Activated T-helper 1 cell treated with anti-CD3 and anti-CD28 coated beads, Interleukin-12 subunit alpha, Interleukin-12 subunit beta, Interleukin-2, Interleukin-4 antibody, amounts not matched to agents 30 ng/mL and 10 ng/mL and 1 ng/mL, durations not matched to agents 14 hours and 24 hours and 36 hours (primary cell): ENCODE measurements around the gene KDM4C. TPM values are rescaled to one million over a fixed set of nuclear protein-coding genes. Genes with fewer than 3 reads are reported as not detected.

Experiments used
- DNase-seq: peaks from one replicate; pipeline ENCODE4 v3.0.0; 2021; ENCODE audit warnings: low spot score
- H3K27ac Mint-ChIP-seq: one replicate; pipeline ENCODE4 v1.8.0; 2021; ENCODE audit warnings: mild to moderate bottlenecking, mixed read lengths
- H3K27me3 Mint-ChIP-seq: one replicate; pipeline ENCODE4 v1.8.0; 2022; ENCODE audit warnings: mild to moderate bottlenecking, moderate library complexity, mixed read lengths; ENCODE audit not compliant: insufficient read depth
- H3K36me3 Mint-ChIP-seq: one replicate; pipeline ENCODE4 v1.8.0; 2021; ENCODE audit warnings: low read depth, mixed read lengths
- H3K4me1 Mint-ChIP-seq: one replicate; pipeline ENCODE4 v1.8.0; 2021; ENCODE audit warnings: low read depth, mixed read lengths
- H3K4me3 Mint-ChIP-seq: one replicate; pipeline ENCODE4 v1.8.0; 2021; ENCODE audit warnings: mild to moderate bottlenecking, moderate library complexity, mixed read lengths
- H3K9me3 Mint-ChIP-seq: one replicate; pipeline ENCODE4 v1.8.0; 2021; ENCODE audit warnings: mixed read lengths
- intact Hi-C: fragments of 100-400 bp; cut with micrococcal nuclease; formaldehyde crosslinking; loops from one replicate; pipeline ENCODE4 v1.15.1; 2024
- total RNA-seq: library from RNA; stranded (reverse); gene quantifications from 2 replicates; pipeline ENCODE4 v1.2.3, GENCODE V29; 2022

The KDM4C gene
- total RNA-seq, 1 donor from 2014 or later, result 35.9 TPM

- H3K36me3 Mint-ChIP-seq, result peaks cover 25% of the 10 kb centered on the region
- H3K9me3 Mint-ChIP-seq, result no peaks in the 10 kb centered on the region
- no peaks in the 10 kb centered on the region for H3K27me3 Mint-ChIP-seq
- H3K4me3 Mint-ChIP-seq, result no peak overlapping the region
- DNase-seq, result no peak
- H3K4me1 Mint-ChIP-seq, result no peaks in the 10 kb centered on the region
- intact Hi-C loops, result no loop called here
- no peak overlapping the region for H3K27ac Mint-ChIP-seq
Observed at GRCh38 chr9:7135735-7136134, 378.0 kb downstream of the KDM4C start.

- peaks cover 28% of the 10 kb centered on the region for H3K36me3 Mint-ChIP-seq
- DNase-seq, result no peak
- no peaks in the 10 kb centered on the region for H3K9me3 Mint-ChIP-seq
- H3K27ac Mint-ChIP-seq, result no peak overlapping the region
- intact Hi-C loops, result no loop called here
- H3K4me1 Mint-ChIP-seq, result no peaks in the 10 kb centered on the region
- H3K4me3 Mint-ChIP-seq, result no peak overlapping the region
- no peaks in the 10 kb centered on the region for H3K27me3 Mint-ChIP-seq
Observed at GRCh38 chr9:7137040-7137439, 379.3 kb downstream of the KDM4C start.

- DNase-seq, result no peak
- Mint-ChIP-seq H3K36me3 (peaks cover 30% of the 10 kb centered on the region), H3K4me1 (no peaks in the 10 kb centered on the region), H3K9me3 (no peaks in the 10 kb centered on the region), H3K27ac (no peak overlapping the region), H3K4me3 (no peak overlapping the region), H3K27me3 (no peaks in the 10 kb centered on the region)
- intact Hi-C loops, result no loop called here
Observed at GRCh38 chr9:7137571-7137970, 379.8 kb downstream of the KDM4C start.

- Mint-ChIP-seq H3K4me1 (no peaks in the 10 kb centered on the region), H3K9me3 (no peaks in the 10 kb centered on the region), H3K36me3 (peaks cover 28% of the 10 kb centered on the region), H3K27ac (no peak overlapping the region), H3K27me3 (no peaks in the 10 kb centered on the region), H3K4me3 (no peak overlapping the region)
- intact Hi-C loops, result no loop called here
- DNase-seq, result no peak
Observed at GRCh38 chr9:7139886-7140285, 382.1 kb downstream of the KDM4C start.

- intact Hi-C loops, result no loop called here
- H3K27me3 Mint-ChIP-seq, result no peaks in the 10 kb centered on the region
- H3K4me1 Mint-ChIP-seq, result no peaks in the 10 kb centered on the region
- no peaks in the 10 kb centered on the region for H3K9me3 Mint-ChIP-seq
- no peak overlapping the region for H3K27ac Mint-ChIP-seq
- no peak for DNase-seq
- H3K36me3 Mint-ChIP-seq, result peaks cover 23% of the 10 kb centered on the region
- H3K4me3 Mint-ChIP-seq, result no peak overlapping the region
Observed at GRCh38 chr9:7140401-7140800, 382.6 kb downstream of the KDM4C start.

GRCh38 chr9:7143645-7144200 lies 385.9 kb downstream of the KDM4C start:
- Mint-ChIP-seq H3K4me3 (no peak overlapping the region), H3K4me1 (no peaks in the 10 kb centered on the region), H3K27me3 (no peaks in the 10 kb centered on the region), H3K27ac (no peak overlapping the region), H3K9me3 (no peaks in the 10 kb centered on the region), H3K36me3 (peaks cover 12% of the 10 kb centered on the region)
- intact Hi-C loops, result no loop called here
- DNase-seq, result no peak

GRCh38 chr9:7144265-7145046 lies 386.7 kb downstream of the KDM4C start:
- Mint-ChIP-seq H3K4me1 (peaks cover 5% of the 10 kb centered on the region), H3K4me3 (no peak overlapping the region), H3K27ac (no peak overlapping the region), H3K36me3 (peaks cover 12% of the 10 kb centered on the region), H3K27me3 (no peaks in the 10 kb centered on the region), H3K9me3 (no peaks in the 10 kb centered on the region)
- no peak for DNase-seq
- intact Hi-C loops, result no loop called here

GRCh38 chr9:7145361-7146069 lies 387.7 kb downstream of the KDM4C start:
- peaks cover 11% of the 10 kb centered on the region for H3K36me3 Mint-ChIP-seq
- no peak for DNase-seq
- H3K4me3 Mint-ChIP-seq, result no peak overlapping the region
- H3K27ac Mint-ChIP-seq, result no peak overlapping the region
- H3K4me1 Mint-ChIP-seq, result peaks cover 15% of the 10 kb centered on the region
- no peaks in the 10 kb centered on the region for H3K27me3 Mint-ChIP-seq
- no peaks in the 10 kb centered on the region for H3K9me3 Mint-ChIP-seq
- intact Hi-C loops, result no loop called here

- no peak for DNase-seq
- Mint-ChIP-seq H3K4me3 (no peak overlapping the region), H3K9me3 (no peaks in the 10 kb centered on the region), H3K27ac (no peak overlapping the region), H3K27me3 (no peaks in the 10 kb centered on the region), H3K36me3 (peaks cover 4% of the 10 kb centered on the region), H3K4me1 (peaks cover 23% of the 10 kb centered on the region)
- intact Hi-C loops, result no loop called here
Observed at GRCh38 chr9:7146582-7146981, 388.8 kb downstream of the KDM4C start.

- DNase-seq, result no peak
- H3K4me3 Mint-ChIP-seq, result no peak overlapping the region
- no peaks in the 10 kb centered on the region for H3K27me3 Mint-ChIP-seq
- no peak overlapping the region for H3K27ac Mint-ChIP-seq
- intact Hi-C loops, result no loop called here
- no peaks in the 10 kb centered on the region for H3K9me3 Mint-ChIP-seq
- peaks cover 3% of the 10 kb centered on the region for H3K36me3 Mint-ChIP-seq
- peaks cover 23% of the 10 kb centered on the region for H3K4me1 Mint-ChIP-seq
Observed at GRCh38 chr9:7147121-7148090, 389.6 kb downstream of the KDM4C start.

- Mint-ChIP-seq H3K9me3 (no peaks in the 10 kb centered on the region), H3K27me3 (no peaks in the 10 kb centered on the region), H3K4me1 (peaks cover 23% of the 10 kb centered on the region), H3K4me3 (no peak overlapping the region), H3K27ac (no peak overlapping the region), H3K36me3 (no peaks in the 10 kb centered on the region)
- intact Hi-C loops, result no loop called here
- no peak for DNase-seq
Observed at GRCh38 chr9:7148243-7148765, 390.5 kb downstream of the KDM4C start.

- intact Hi-C loops, result no loop called here
- Mint-ChIP-seq H3K27ac (no peak overlapping the region), H3K4me3 (no peak overlapping the region)
Observed at GRCh38 chr9:7149258-7149657, 391.5 kb downstream of the KDM4C start.

More at GRCh38 chr9:7149258-7149657, 391.5 kb downstream of the KDM4C start:
- DNase-seq, result no peak
- Mint-ChIP-seq H3K4me1 (peaks cover 23% of the 10 kb centered on the region), H3K27me3 (no peaks in the 10 kb centered on the region), H3K36me3 (peaks cover 2% of the 10 kb centered on the region), H3K9me3 (no peaks in the 10 kb centered on the region)
